CD14-positive monocyte (primary cell): ENCODE measurements around the gene CDS1. TPM values are rescaled to one million over a fixed set of nuclear protein-coding genes. Genes with fewer than 3 reads are reported as not detected.

Experiments used
- DNase-seq, 3 donors: peaks; one replicate each; pipeline ENCODE4 v3.0.0-alpha.2; 2011 to 2022
- H2AFZ ChIP-seq: 2 replicates; pipeline ENCODE4 v1.6.0; 2012; ENCODE audit warnings: mild to moderate bottlenecking, low read depth, low read length, inconsistent platforms; ENCODE audit not compliant: insufficient read depth, poor library complexity, severe bottlenecking
- H3K27ac ChIP-seq, 2 donors: 1 replicate in 1 of 2; 2 replicates in 1 of 2; pipeline ENCODE4 v1.5.1; 2012 to 2013; ENCODE audit warnings: low read length in 2 of 2, control low read depth in 1 of 2, inconsistent platforms in 1 of 2, low read depth in 1 of 2, mild to moderate bottlenecking in 1 of 2
- H3K27me3 ChIP-seq, 2 donors: one replicate each; pipeline versions ENCODE4 v1.6.0 to v1.6.1; 2011 to 2013; ENCODE audit warnings: low read length in 2 of 2; ENCODE audit not compliant: control insufficient read depth in 2 of 2, insufficient read depth in 2 of 2
- H3K36me3 ChIP-seq, 2 donors: replicated peaks in 1 of 2; 1 replicate in 1 of 2; 2 replicates in 1 of 2; pipeline versions ENCODE4 v1.5.1 to v1.6.1; 2012 to 2013; ENCODE audit warnings: low read length in 2 of 2, control low read depth in 1 of 2, inconsistent platforms in 1 of 2, mild to moderate bottlenecking in 1 of 2; ENCODE audit not compliant: insufficient read depth in 2 of 2, control insufficient read depth in 1 of 2
- H3K4me1 ChIP-seq, 2 donors: 1 replicate in 1 of 2; 2 replicates in 1 of 2; pipeline versions ENCODE4 v1.5.1 to v1.6.1; 2012 to 2013; ENCODE audit warnings: low read length in 2 of 2, control low read depth in 1 of 2, inconsistent platforms in 1 of 2, mild to moderate bottlenecking in 1 of 2, moderate library complexity in 1 of 2; ENCODE audit not compliant: insufficient read depth in 2 of 2, control insufficient read depth in 1 of 2
- H3K4me2 ChIP-seq: replicated peaks from 2 replicates; pipeline ENCODE3; 2012; ENCODE audit warnings: low read length, moderate library complexity, mild to moderate bottlenecking; ENCODE audit not compliant: poor library complexity, severe bottlenecking; ENCODE audit errors: extremely low read depth
- H3K4me3 ChIP-seq, 3 experiments: fragments of 200-600 bp in 1 of 3; sonication (generic) in 1 of 3; replicated peaks in 1 of 3; 1 replicate in 2 of 3; 2 replicates in 1 of 3; pipeline ENCODE4 v1.5.1; 2011 to 2013; ENCODE audit warnings: low read length in 3 of 3, mild to moderate bottlenecking in 3 of 3, control low read depth in 2 of 3, low read depth in 2 of 3, inconsistent platforms in 1 of 3, moderate library complexity in 1 of 3
- H3K79me2 ChIP-seq: 2 replicates; pipeline ENCODE4 v1.6.0; 2012; ENCODE audit warnings: mild to moderate bottlenecking, control low read depth, inconsistent platforms, low read length, moderate library complexity; ENCODE audit not compliant: insufficient read depth
- H3K9ac ChIP-seq: 2 replicates; pipeline ENCODE4 v1.6.0; 2017; ENCODE audit warnings: low read length, mild to moderate bottlenecking; ENCODE audit not compliant: insufficient read depth, poor library complexity, severe bottlenecking
- H3K9me3 ChIP-seq, 2 donors: replicated peaks in 1 of 2; 1 replicate in 1 of 2; 2 replicates in 1 of 2; pipeline versions ENCODE4 v1.5.1 to v1.6.1; 2012 to 2013; ENCODE audit warnings: low read length in 2 of 2, control low read depth in 1 of 2; ENCODE audit not compliant: control insufficient read depth in 1 of 2, insufficient read depth in 1 of 2
- H4K20me1 ChIP-seq: 2 replicates; pipeline ENCODE4 v1.6.0; 2012; ENCODE audit warnings: mild to moderate bottlenecking, low read length, control low read depth, moderate library complexity; ENCODE audit not compliant: insufficient read depth
- H3K27ac Mint-ChIP-seq, 7 donors: one replicate each; pipeline ENCODE4 v1.8.0; 2020; ENCODE audit warnings: mild to moderate bottlenecking in 7 of 7, mixed read lengths in 7 of 7, moderate library complexity in 6 of 7, inconsistent platforms in 2 of 7
- H3K27me3 Mint-ChIP-seq, 3 donors: one replicate each; pipeline ENCODE4 v1.8.0; 2021 to 2022; ENCODE audit warnings: low read depth in 3 of 3, mild to moderate bottlenecking in 3 of 3, mixed read lengths in 3 of 3, moderate library complexity in 3 of 3, inconsistent platforms in 1 of 3
- H3K36me3 Mint-ChIP-seq, 2 donors: one replicate each; pipeline ENCODE4 v1.8.0; 2020; ENCODE audit warnings: mixed read lengths in 2 of 2, inconsistent platforms in 1 of 2, mild to moderate bottlenecking in 1 of 2
- H3K4me1 Mint-ChIP-seq: one replicate; pipeline ENCODE4 v1.8.0; 2020; ENCODE audit warnings: mild to moderate bottlenecking, mixed read lengths
- H3K4me3 Mint-ChIP-seq, 2 donors: one replicate each; pipeline ENCODE4 v1.8.0; 2020; ENCODE audit warnings: mild to moderate bottlenecking in 2 of 2, mixed read lengths in 2 of 2, moderate library complexity in 1 of 2
- H3K9me3 Mint-ChIP-seq, 7 donors: one replicate each; pipeline ENCODE4 v1.8.0; 2020 to 2022; ENCODE audit warnings: mixed read lengths in 7 of 7, mild to moderate bottlenecking in 6 of 7, moderate library complexity in 6 of 7, inconsistent platforms in 2 of 7
- CTCF ChIP-seq: fragments of 200-600 bp; IDR thresholded peaks from one replicate; pipeline ENCODE4 v1.8.0; 2022; ENCODE audit warnings: antibody characterized with exemption, mild to moderate bottlenecking
- WGBS: methylation state at CpG from one replicate; pipeline ENCODE4 v1.1.5; 2013; ENCODE audit warnings: missing lambda C conversion rate; ENCODE audit not compliant: insufficient coverage; 5-methylcytosine and 5-hydroxymethylcytosine counted together
- intact Hi-C, 2 donors: fragments of 100-400 bp; cut with micrococcal nuclease; formaldehyde crosslinking; loops; one replicate each; pipeline versions ENCODE4 v1.15.0 to v1.15.1; 2023
- polyA plus RNA-seq, 3 donors: library from polyadenylated mRNA; depleted of rRNA in 1 of 3; unstranded in 2 of 3; stranded (reverse) in 1 of 3; fragments of 300-500 nt in 2 of 3; fragments of >200 nt in 1 of 3; fragmentation: Illumina TruSeq in 2 of 3; gene quantifications; 1 replicate in 2 of 3; 2 replicates in 1 of 3; pipeline ENCODE4 v1.2.3, GENCODE V29; 2012 to 2021

CDS1 gene
- polyA plus RNA-seq, 3 donors, result 0.12 to 0.15 (median 0.13) TPM

GRCh38 chr4:84648863-84649647 is 66.1 kb downstream of the CDS1 start:
- no peaks in the 10 kb centered on the region for H3K79me2 ChIP-seq
- H2AFZ ChIP-seq, result no peak overlapping the region
- Mint-ChIP-seq H3K36me3 (peaks cover 5 to 7% of the 10 kb centered on the region in 2 donors), H3K27me3 (peaks cover 0 to 4% (median 0%) of the 10 kb centered on the region in 3 donors), H3K4me3 (no peak overlapping the region), H3K27ac (peak overlapping the region in 1 of 7 donors; percentile 6), H3K9me3 (peaks cover 0 to 4% (median 0%) of the 10 kb centered on the region in 7 donors), H3K4me1 (peaks cover 12% of the 10 kb centered on the region)
- no peak overlapping the region for H3K4me2 ChIP-seq
- H3K9me3 ChIP-seq, result no peaks in the 10 kb centered on the region
- no peaks in the 10 kb centered on the region for H4K20me1 ChIP-seq
- intact Hi-C loops, result no loop called here
- WGBS, result 85% methylated on average over 8 of the region's 10 CpGs
- no peaks in the 10 kb centered on the region for H3K36me3 ChIP-seq
- DNase-seq, result no peak
- H3K27ac ChIP-seq, result no peak overlapping the region
- H3K4me3 ChIP-seq, result no peak overlapping the region
- H3K9ac ChIP-seq, result no peak overlapping the region
- peaks cover 7 to 9% of the 10 kb centered on the region in 2 donors for H3K4me1 ChIP-seq
- H3K27me3 ChIP-seq, result no peaks in the 10 kb centered on the region
- no peak for TF ChIP-seq CTCF

- no peak overlapping the region for H2AFZ ChIP-seq
- H3K36me3 ChIP-seq, result no peaks in the 10 kb centered on the region
- no peaks in the 10 kb centered on the region for H3K9me3 ChIP-seq
- H3K4me1 Mint-ChIP-seq, result peaks cover 12% of the 10 kb centered on the region
- peaks cover 7 to 9% of the 10 kb centered on the region in 2 donors for H3K4me1 ChIP-seq
- WGBS, result 83% methylated on average over 1 of the region's 1 CpG
- H3K27me3 ChIP-seq, result no peaks in the 10 kb centered on the region
- intact Hi-C loops, result no loop called here
- H4K20me1 ChIP-seq, result no peaks in the 10 kb centered on the region
- no peak overlapping the region for H3K27ac ChIP-seq
- H3K27me3 Mint-ChIP-seq, result peaks cover 0 to 5% (median 4%) of the 10 kb centered on the region in 3 donors
- H3K79me2 ChIP-seq, result no peaks in the 10 kb centered on the region
- no peak overlapping the region for H3K4me3 Mint-ChIP-seq
- H3K9me3 Mint-ChIP-seq, result peaks cover 2 to 8% (median 4%) of the 10 kb centered on the region in 7 donors
- TF ChIP-seq CTCF, result no peak
- no peak for DNase-seq
- no peak overlapping the region for H3K4me2 ChIP-seq
- peaks cover 2 to 5% of the 10 kb centered on the region in 2 donors for H3K36me3 Mint-ChIP-seq
- H3K9ac ChIP-seq, result no peak overlapping the region
- no peak overlapping the region for H3K4me3 ChIP-seq
- H3K27ac Mint-ChIP-seq, result peak overlapping the region in 1 of 7 donors; percentile 53
These were observed 68.6 kb downstream of the CDS1 start for GRCh38 chr4:84651499-84651898.
